HL-60 (cell line): ENCODE measurements around the gene CPT1C.

ENCODE experiments used
- DNase-seq, 2 experiments: peaks; one replicate each; pipeline ENCODE4 v3.0.0-alpha.2; 2010 to 2020; ENCODE audit warnings: low read depth in 1 of 2, low spot score in 1 of 2
- H3K27ac ChIP-seq: fragments of 250-450 bp; sonication (Bioruptor Pico); replicated peaks from 2 replicates; pipeline ENCODE4 v1.5.1; 2020; ENCODE audit warnings: mild to moderate bottlenecking, moderate library complexity
- H3K27me3 ChIP-seq: fragments of 250-450 bp; sonication (Bioruptor Pico); 2 replicates; pipeline ENCODE4 v1.5.1; 2021; ENCODE audit warnings: mild to moderate bottlenecking, moderate library complexity; ENCODE audit not compliant: insufficient read depth, poor library complexity, severe bottlenecking
- H3K4me3 ChIP-seq: replicated peaks from 2 replicates; pipeline ENCODE4 v1.5.1; 2011; ENCODE audit warnings: mild to moderate bottlenecking, control low read depth, low read length; ENCODE audit not compliant: insufficient read depth
- GABPA ChIP-seq: IDR thresholded peaks from 2 replicates; pipeline ENCODE4 v1.6.1; 2012; ENCODE audit warnings: low read depth
- POLR2AphosphoS5 ChIP-seq: IDR thresholded peaks from 2 replicates; pipeline ENCODE4 v1.6.1; 2012; ENCODE audit warnings: low read depth
- SPI1 ChIP-seq: IDR thresholded peaks from 2 replicates; pipeline ENCODE4 v1.6.1; 2012; ENCODE audit warnings: low read depth, mild to moderate bottlenecking, borderline replicate concordance
- TF ChIP-seq, protein P1 (sequence below): IDR thresholded peaks from one replicate; pipeline ENCODE4 v1.5.1; 2011; ENCODE audit warnings: low read length, control low read depth, inconsistent platforms; ENCODE audit not compliant: insufficient read depth
- TF ChIP-seq, protein P2 (sequence below): IDR thresholded peaks from 2 replicates; pipeline ENCODE4 v1.6.1; 2012; ENCODE audit warnings: low read depth; ENCODE audit not compliant: insufficient replicate concordance

CPT1C gene

DNA sequence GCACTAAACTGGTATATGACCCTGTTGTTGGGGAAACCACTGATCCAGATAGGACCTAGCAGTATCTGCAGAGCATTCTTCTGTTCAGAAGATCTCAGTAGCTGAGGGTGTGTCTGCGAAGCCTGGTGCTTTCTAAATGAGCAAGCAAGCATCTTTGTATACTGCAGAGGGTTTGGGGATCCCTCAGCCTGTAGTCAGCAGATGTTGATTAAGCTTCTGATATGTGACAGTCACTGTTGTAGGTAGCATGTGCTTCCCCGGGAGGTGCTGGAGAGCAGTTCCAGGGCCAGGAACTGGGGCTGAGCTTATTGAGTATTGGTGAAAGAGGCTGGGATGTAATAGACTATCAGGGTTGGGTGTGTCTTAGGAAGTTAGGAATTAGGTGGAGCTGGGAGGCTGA lies 47.5 kb upstream of the CPT1C start:
- no peak for DNase-seq
- H3K27ac ChIP-seq = peak overlapping the region; percentile 88; the same call in 1 of the 2 replicates
- TF ChIP-seq POLR2AphosphoS5 (no peak), SPI1 (no peak), GABPA (no peak)
- TF ChIP-seq, protein P1, sequence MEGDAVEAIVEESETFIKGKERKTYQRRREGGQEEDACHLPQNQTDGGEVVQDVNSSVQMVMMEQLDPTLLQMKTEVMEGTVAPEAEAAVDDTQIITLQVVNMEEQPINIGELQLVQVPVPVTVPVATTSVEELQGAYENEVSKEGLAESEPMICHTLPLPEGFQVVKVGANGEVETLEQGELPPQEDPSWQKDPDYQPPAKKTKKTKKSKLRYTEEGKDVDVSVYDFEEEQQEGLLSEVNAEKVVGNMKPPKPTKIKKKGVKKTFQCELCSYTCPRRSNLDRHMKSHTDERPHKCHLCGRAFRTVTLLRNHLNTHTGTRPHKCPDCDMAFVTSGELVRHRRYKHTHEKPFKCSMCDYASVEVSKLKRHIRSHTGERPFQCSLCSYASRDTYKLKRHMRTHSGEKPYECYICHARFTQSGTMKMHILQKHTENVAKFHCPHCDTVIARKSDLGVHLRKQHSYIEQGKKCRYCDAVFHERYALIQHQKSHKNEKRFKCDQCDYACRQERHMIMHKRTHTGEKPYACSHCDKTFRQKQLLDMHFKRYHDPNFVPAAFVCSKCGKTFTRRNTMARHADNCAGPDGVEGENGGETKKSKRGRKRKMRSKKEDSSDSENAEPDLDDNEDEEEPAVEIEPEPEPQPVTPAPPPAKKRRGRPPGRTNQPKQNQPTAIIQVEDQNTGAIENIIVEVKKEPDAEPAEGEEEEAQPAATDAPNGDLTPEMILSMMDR = no peak
- TF ChIP-seq, protein P2, sequence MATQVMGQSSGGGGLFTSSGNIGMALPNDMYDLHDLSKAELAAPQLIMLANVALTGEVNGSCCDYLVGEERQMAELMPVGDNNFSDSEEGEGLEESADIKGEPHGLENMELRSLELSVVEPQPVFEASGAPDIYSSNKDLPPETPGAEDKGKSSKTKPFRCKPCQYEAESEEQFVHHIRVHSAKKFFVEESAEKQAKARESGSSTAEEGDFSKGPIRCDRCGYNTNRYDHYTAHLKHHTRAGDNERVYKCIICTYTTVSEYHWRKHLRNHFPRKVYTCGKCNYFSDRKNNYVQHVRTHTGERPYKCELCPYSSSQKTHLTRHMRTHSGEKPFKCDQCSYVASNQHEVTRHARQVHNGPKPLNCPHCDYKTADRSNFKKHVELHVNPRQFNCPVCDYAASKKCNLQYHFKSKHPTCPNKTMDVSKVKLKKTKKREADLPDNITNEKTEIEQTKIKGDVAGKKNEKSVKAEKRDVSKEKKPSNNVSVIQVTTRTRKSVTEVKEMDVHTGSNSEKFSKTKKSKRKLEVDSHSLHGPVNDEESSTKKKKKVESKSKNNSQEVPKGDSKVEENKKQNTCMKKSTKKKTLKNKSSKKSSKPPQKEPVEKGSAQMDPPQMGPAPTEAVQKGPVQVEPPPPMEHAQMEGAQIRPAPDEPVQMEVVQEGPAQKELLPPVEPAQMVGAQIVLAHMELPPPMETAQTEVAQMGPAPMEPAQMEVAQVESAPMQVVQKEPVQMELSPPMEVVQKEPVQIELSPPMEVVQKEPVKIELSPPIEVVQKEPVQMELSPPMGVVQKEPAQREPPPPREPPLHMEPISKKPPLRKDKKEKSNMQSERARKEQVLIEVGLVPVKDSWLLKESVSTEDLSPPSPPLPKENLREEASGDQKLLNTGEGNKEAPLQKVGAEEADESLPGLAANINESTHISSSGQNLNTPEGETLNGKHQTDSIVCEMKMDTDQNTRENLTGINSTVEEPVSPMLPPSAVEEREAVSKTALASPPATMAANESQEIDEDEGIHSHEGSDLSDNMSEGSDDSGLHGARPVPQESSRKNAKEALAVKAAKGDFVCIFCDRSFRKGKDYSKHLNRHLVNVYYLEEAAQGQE = no peak
- no peak overlapping the region for H3K4me3 ChIP-seq
- no peaks in the 10 kb centered on the region for H3K27me3 ChIP-seq

DNA sequence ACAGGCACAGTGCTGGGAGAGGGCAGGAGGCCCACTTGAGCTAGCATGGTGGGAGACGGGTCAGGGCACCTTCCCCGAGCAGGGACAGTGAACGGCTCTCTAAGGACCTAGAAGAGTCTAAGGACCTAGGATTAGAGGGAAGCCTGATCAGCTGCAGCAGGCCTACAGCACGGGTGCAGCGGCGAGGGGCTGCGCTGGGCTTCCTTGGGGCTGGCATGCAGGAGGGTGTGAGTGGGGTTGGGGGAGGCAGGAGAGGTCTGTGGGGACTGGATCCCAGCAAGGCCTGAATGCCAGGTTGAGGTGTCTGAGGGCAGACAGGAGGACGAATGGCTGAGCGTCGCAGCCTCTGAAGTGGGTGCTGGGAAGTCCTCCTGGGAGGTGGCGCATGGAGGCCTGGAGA lies 45.3 kb upstream of the CPT1C start:
- Histone ChIP-seq H3K4me3 (no peak overlapping the region), H3K27ac (no peak overlapping the region)

DNA sequence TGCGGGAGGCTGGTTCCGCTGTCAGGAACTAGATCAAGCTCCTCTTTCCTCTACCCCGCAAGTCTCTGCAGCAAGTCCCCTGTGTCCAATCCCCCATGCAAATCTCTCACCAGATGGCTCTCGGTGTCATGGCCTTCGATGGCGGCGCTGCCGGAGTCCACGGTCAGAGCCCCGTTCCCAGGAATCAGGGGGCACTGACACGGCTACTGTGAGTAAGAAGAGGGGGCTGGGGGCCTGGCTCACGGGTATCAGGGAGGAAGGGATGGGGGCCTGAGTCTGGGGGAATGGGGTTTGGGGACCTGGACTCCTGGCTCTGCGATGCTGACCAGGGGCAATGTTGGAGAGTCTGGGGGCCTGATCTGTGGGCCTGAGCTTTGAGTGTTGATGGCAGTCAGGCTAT lies 44.9 kb upstream of the CPT1C start:
- Histone ChIP-seq H3K4me3 (no peak overlapping the region), H3K27me3 (no peaks in the 10 kb centered on the region), H3K27ac (no peak overlapping the region)
- no peak for DNase-seq
- no peak for TF ChIP-seq GABPA
- TF ChIP-seq, protein P1 = no peak
- no peak for TF ChIP-seq SPI1
- TF ChIP-seq POLR2AphosphoS5 = no peak
- TF ChIP-seq, protein P2 = no peak

More for the DNA sequence above, 45.3 kb upstream of the CPT1C start:
- no peak for DNase-seq
- TF ChIP-seq SPI1 (no peak), POLR2AphosphoS5 (no peak), GABPA (no peak)
- TF ChIP-seq, protein P2 = no peak
- TF ChIP-seq, protein P1 = no peak
- H3K27me3 ChIP-seq = no peaks in the 10 kb centered on the region
